ENCODE measurements around the gene PDE4D.

DNA sequence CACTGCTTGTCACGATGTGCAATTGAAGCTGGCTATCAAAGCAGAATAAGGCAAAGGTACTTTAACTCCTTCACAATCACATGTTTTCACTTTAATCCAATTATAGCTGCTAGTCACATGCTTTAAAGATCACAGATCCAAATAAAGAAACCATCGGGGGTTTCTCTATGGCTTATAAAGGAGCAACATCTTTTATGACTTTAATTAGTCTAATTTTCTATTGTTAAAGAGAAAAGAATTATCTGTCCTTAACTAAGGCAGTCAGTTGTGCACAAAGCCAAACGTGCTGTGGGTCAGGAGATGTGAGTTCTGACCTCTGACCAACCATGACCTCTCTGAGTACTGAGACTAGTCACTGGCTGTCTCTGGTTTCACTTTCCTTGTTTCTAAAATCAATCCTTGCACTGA is 749.6 kb downstream of the PDE4D start:
- TF ChIP-seq, protein P1, sequence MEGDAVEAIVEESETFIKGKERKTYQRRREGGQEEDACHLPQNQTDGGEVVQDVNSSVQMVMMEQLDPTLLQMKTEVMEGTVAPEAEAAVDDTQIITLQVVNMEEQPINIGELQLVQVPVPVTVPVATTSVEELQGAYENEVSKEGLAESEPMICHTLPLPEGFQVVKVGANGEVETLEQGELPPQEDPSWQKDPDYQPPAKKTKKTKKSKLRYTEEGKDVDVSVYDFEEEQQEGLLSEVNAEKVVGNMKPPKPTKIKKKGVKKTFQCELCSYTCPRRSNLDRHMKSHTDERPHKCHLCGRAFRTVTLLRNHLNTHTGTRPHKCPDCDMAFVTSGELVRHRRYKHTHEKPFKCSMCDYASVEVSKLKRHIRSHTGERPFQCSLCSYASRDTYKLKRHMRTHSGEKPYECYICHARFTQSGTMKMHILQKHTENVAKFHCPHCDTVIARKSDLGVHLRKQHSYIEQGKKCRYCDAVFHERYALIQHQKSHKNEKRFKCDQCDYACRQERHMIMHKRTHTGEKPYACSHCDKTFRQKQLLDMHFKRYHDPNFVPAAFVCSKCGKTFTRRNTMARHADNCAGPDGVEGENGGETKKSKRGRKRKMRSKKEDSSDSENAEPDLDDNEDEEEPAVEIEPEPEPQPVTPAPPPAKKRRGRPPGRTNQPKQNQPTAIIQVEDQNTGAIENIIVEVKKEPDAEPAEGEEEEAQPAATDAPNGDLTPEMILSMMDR (IDR thresholded peaks at IDR 0.05), result no peak
- TF ChIP-seq ATF1 (CRISPR knock-in tag; IDR thresholded peaks at IDR 0.05) (no peak), CREB1 (CRISPR knock-in tag; IDR thresholded peaks at IDR 0.05) (no peak), NFE2L1 (CRISPR knock-in tag; IDR thresholded peaks at IDR 0.05) (no peak)
- TF ChIP-seq, protein P2, sequence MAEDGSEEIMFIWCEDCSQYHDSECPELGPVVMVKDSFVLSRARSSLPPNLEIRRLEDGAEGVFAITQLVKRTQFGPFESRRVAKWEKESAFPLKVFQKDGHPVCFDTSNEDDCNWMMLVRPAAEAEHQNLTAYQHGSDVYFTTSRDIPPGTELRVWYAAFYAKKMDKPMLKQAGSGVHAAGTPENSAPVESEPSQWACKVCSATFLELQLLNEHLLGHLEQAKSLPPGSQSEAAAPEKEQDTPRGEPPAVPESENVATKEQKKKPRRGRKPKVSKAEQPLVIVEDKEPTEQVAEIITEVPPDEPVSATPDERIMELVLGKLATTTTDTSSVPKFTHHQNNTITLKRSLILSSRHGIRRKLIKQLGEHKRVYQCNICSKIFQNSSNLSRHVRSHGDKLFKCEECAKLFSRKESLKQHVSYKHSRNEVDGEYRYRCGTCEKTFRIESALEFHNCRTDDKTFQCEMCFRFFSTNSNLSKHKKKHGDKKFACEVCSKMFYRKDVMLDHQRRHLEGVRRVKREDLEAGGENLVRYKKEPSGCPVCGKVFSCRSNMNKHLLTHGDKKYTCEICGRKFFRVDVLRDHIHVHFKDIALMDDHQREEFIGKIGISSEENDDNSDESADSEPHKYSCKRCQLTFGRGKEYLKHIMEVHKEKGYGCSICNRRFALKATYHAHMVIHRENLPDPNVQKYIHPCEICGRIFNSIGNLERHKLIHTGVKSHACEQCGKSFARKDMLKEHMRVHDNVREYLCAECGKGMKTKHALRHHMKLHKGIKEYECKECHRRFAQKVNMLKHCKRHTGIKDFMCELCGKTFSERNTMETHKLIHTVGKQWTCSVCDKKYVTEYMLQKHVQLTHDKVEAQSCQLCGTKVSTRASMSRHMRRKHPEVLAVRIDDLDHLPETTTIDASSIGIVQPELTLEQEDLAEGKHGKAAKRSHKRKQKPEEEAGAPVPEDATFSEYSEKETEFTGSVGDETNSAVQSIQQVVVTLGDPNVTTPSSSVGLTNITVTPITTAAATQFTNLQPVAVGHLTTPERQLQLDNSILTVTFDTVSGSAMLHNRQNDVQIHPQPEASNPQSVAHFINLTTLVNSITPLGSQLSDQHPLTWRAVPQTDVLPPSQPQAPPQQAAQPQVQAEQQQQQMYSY (CRISPR knock-in tag; IDR thresholded peaks at IDR 0.05), result no peak
- TF ChIP-seq, protein P3, sequence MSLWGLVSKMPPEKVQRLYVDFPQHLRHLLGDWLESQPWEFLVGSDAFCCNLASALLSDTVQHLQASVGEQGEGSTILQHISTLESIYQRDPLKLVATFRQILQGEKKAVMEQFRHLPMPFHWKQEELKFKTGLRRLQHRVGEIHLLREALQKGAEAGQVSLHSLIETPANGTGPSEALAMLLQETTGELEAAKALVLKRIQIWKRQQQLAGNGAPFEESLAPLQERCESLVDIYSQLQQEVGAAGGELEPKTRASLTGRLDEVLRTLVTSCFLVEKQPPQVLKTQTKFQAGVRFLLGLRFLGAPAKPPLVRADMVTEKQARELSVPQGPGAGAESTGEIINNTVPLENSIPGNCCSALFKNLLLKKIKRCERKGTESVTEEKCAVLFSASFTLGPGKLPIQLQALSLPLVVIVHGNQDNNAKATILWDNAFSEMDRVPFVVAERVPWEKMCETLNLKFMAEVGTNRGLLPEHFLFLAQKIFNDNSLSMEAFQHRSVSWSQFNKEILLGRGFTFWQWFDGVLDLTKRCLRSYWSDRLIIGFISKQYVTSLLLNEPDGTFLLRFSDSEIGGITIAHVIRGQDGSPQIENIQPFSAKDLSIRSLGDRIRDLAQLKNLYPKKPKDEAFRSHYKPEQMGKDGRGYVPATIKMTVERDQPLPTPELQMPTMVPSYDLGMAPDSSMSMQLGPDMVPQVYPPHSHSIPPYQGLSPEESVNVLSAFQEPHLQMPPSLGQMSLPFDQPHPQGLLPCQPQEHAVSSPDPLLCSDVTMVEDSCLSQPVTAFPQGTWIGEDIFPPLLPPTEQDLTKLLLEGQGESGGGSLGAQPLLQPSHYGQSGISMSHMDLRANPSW (CRISPR knock-in tag; conservative IDR thresholded peaks at IDR 0.05; ENCODE audit: low read depth), result no peak
- TF ChIP-seq, protein P4, sequence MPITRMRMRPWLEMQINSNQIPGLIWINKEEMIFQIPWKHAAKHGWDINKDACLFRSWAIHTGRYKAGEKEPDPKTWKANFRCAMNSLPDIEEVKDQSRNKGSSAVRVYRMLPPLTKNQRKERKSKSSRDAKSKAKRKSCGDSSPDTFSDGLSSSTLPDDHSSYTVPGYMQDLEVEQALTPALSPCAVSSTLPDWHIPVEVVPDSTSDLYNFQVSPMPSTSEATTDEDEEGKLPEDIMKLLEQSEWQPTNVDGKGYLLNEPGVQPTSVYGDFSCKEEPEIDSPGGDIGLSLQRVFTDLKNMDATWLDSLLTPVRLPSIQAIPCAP (CRISPR knock-in tag; IDR thresholded peaks at IDR 0.05), result no peak
- TF ChIP-seq, protein P5, sequence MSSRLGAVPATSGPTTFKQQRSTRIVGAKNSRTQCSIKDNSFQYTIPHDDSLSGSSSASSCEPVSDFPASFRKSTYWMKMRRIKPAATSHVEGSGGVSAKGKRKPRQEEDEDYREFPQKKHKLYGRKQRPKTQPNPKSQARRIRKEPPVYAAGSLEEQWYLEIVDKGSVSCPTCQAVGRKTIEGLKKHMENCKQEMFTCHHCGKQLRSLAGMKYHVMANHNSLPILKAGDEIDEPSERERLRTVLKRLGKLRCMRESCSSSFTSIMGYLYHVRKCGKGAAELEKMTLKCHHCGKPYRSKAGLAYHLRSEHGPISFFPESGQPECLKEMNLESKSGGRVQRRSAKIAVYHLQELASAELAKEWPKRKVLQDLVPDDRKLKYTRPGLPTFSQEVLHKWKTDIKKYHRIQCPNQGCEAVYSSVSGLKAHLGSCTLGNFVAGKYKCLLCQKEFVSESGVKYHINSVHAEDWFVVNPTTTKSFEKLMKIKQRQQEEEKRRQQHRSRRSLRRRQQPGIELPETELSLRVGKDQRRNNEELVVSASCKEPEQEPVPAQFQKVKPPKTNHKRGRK (CRISPR knock-in tag; IDR thresholded peaks at IDR 0.05; ENCODE audit: borderline replicate concordance), result no peak
